GM04503 (cell line): ENCODE measurements around the gene PHACTR2.
"Not testable (repeated sequence)": the region's sequence is repeated elsewhere in the genome, so short reads cannot be mapped to it uniquely, and the experiment has no call there.

Experiments
- DNase-seq: peaks from one replicate; pipeline ENCODE4 v3.0.0-alpha.2; 2012; ENCODE audit warnings: low read depth

The PHACTR2 gene

GRCh38 chr6:143807103-143807772 is 129.5 kb downstream of the PHACTR2 start:
- no peak for DNase-seq

GRCh38 chr6:143810745-143811144 is 133.0 kb downstream of the PHACTR2 start:
- DNase-seq: no peak

- DNase-seq: no peak
Measured at GRCh38 chr6:143811501-143812157, 133.9 kb downstream of the PHACTR2 start.

GRCh38 chr6:143817621-143818020 is 139.9 kb downstream of the PHACTR2 start:
- no peak for DNase-seq

GRCh38 chr6:143821359-143821758 is 143.6 kb downstream of the PHACTR2 start:
- DNase-seq: no peak

- peak; percentile 34 for DNase-seq
Measured at GRCh38 chr6:143822584-143823024, 144.8 kb downstream of the PHACTR2 start.

- DNase-seq: no peak
Measured at GRCh38 chr6:143823548-143823947, 145.8 kb downstream of the PHACTR2 start.

GRCh38 chr6:143828572-143828971 is 150.8 kb downstream of the PHACTR2 start:
- DNase-seq: no peak

GRCh38 chr6:143836150-143836549 is 158.4 kb downstream of the PHACTR2 start:
- DNase-seq: no peak

GRCh38 chr6:143838395-143838794 is 160.6 kb downstream of the PHACTR2 start:
- no peak for DNase-seq

- no peak for DNase-seq
Measured at GRCh38 chr6:143839196-143839595, 161.4 kb downstream of the PHACTR2 start.

- no peak for DNase-seq
Measured at GRCh38 chr6:143840595-143841265, 163.0 kb downstream of the PHACTR2 start.

GRCh38 chr6:143842461-143842901 is 164.7 kb downstream of the PHACTR2 start:
- peak; percentile 17 for DNase-seq

- DNase-seq: peak; percentile 71
Measured at GRCh38 chr6:143842902-143843676, 165.3 kb downstream of the PHACTR2 start, which contains the start of gene LTV1. Gene LTV1 (plus strand): TSS chr6:143843338. CDS start chr6:143843478, 140 bp downstream.

GRCh38 chr6:143843677-143843999 is 165.9 kb downstream of the PHACTR2 start:
- DNase-seq: no peak

- DNase-seq: no peak
Measured at GRCh38 chr6:143844006-143844405, 166.2 kb downstream of the PHACTR2 start.

GRCh38 chr6:143845033-143845432 is 167.3 kb downstream of the PHACTR2 start:
- no peak for DNase-seq

- DNase-seq: not testable (repeated sequence)
Measured at GRCh38 chr6:143851706-143852105, 173.9 kb downstream of the PHACTR2 start.

GRCh38 chr6:143855057-143855456 is 177.3 kb downstream of the PHACTR2 start:
- DNase-seq: not testable (repeated sequence)

GRCh38 chr6:143856762-143857161 is 179.0 kb downstream of the PHACTR2 start:
- DNase-seq: not testable (repeated sequence)

- no peak for DNase-seq
Measured at GRCh38 chr6:143857651-143858050, 179.9 kb downstream of the PHACTR2 start.
